Stimulated activated naive B cell treated with anti-CD40 and anti-IgM and Interleukin-4, amounts not matched to agents 10 μg/mL and 1 μg/mL and 100 μg/mL, for 72 hours (primary cell): ENCODE data around the gene PCDHGA9.
"Not testable (repeated sequence)": the region's sequence is repeated elsewhere in the genome, so short reads cannot be mapped to it uniquely, and the experiment has no call there.

Experiments used
- ATAC-seq, 2 donors: fragments of 150-1000 bp; cut with Tn5 transposase; replicated peaks; 2 replicates each; pipeline ENCODE4 v1.10.0; 2021; ENCODE audit warnings: moderate library complexity in 1 of 2
- DNase-seq: peaks from one replicate; pipeline ENCODE4 v3.0.0; 2021
- H3K27ac Mint-ChIP-seq: one replicate; pipeline ENCODE4 v1.8.0; 2022; ENCODE audit warnings: mild to moderate bottlenecking, mixed read lengths
- H3K27me3 Mint-ChIP-seq, 2 donors: one replicate each; pipeline ENCODE4 v1.8.0; 2022; ENCODE audit warnings: mixed read lengths in 2 of 2
- H3K36me3 Mint-ChIP-seq, 2 donors: one replicate each; pipeline ENCODE4 v1.8.0; 2022; ENCODE audit warnings: mixed read lengths in 2 of 2, mild to moderate bottlenecking in 1 of 2
- H3K4me1 Mint-ChIP-seq, 2 donors: one replicate each; pipeline ENCODE4 v1.8.0; 2022; ENCODE audit warnings: mixed read lengths in 2 of 2, mild to moderate bottlenecking in 1 of 2
- H3K4me3 Mint-ChIP-seq, 2 donors: one replicate each; pipeline ENCODE4 v1.8.0; 2022; ENCODE audit warnings: mild to moderate bottlenecking in 2 of 2, mixed read lengths in 2 of 2, moderate library complexity in 1 of 2
- H3K9me3 Mint-ChIP-seq, 2 donors: one replicate each; pipeline ENCODE4 v1.8.0; 2022; ENCODE audit warnings: mixed read lengths in 2 of 2, mild to moderate bottlenecking in 1 of 2

The PCDHGA9 gene

DNA sequence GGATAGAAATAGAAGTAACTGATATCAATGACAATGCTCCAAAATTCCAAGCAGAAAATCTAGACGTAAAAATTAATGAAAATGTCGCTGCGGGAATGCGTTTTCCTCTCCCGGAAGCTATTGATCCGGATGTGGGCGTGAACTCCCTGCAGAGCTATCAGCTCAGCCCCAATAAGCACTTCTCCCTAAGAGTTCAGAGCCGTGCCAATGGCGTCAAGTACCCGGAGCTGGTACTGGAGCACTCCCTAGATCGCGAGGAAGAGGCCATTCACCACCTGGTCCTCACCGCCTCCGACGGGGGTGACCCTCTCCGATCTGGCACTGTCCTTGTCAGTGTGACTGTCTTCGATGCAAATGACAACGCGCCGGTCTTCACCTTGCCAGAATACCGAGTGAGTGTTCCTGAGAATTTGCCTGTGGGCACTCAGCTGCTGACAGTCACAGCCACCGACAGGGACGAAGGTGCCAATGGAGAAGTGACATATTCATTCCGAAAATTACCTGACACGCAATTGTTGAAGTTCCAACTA, 11.0 kb downstream of the PCDHGA9 start:
- ATAC-seq (no peak), DNase-seq (no peak)
- H3K27me3 Mint-ChIP-seq, result peaks cover 63 to 74% of the 10 kb centered on the region in 2 donors
- peaks cover 17 to 27% of the 10 kb centered on the region in 2 donors for H3K9me3 Mint-ChIP-seq
- H3K4me1 Mint-ChIP-seq, result peaks cover 19 to 22% of the 10 kb centered on the region in 2 donors
- H3K4me3 Mint-ChIP-seq, result peak overlapping the region; percentile 79
- peaks cover 23 to 28% of the 10 kb centered on the region in 2 donors for H3K36me3 Mint-ChIP-seq
- peak overlapping the region; percentile 81 for H3K27ac Mint-ChIP-seq

DNA sequence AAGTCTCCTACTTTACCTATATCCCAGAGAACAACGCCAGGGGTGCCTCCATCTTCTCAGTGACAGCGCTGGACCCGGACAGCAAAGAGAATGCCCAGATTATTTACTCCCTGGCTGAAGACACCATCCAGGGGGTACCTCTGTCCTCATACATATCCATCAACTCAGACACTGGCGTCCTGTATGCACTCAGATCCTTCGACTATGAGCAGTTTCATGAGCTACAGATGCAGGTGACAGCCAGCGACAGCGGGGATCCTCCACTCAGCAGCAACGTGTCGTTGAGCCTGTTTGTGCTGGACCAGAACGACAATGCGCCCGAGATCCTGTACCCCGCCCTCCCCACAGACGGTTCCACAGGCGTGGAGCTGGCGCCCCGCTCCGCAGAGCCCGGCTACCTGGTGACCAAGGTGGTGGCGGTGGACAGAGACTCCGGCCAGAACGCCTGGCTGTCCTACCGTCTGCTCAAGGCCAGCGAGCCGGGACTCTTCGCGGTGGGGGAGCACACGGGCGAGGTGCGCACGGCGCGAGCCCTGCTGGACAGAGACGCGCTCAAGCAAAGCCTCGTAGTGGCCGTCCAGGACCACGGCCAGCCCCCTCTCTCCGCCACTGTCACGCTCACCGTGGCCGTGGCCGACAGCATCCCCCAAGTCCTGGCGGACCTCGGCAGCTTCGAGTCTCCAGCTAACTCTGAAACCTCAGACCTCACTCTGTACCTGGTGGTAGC, 12.1 kb downstream of the PCDHGA9 start:
- not testable (repeated sequence) for DNase-seq, ATAC-seq
- H3K9me3 Mint-ChIP-seq, result peaks cover 13 to 25% of the 10 kb centered on the region in 2 donors
- peaks cover 60 to 74% of the 10 kb centered on the region in 2 donors for H3K27me3 Mint-ChIP-seq
- H3K36me3 Mint-ChIP-seq, result peaks cover 21 to 29% of the 10 kb centered on the region in 2 donors
- peak overlapping the region; percentile 62 for H3K27ac Mint-ChIP-seq
- H3K4me3 Mint-ChIP-seq, result peak overlapping the region in 1 of 2 donors; percentile 17
- H3K4me1 Mint-ChIP-seq, result peaks cover 16 to 22% of the 10 kb centered on the region in 2 donors

DNA sequence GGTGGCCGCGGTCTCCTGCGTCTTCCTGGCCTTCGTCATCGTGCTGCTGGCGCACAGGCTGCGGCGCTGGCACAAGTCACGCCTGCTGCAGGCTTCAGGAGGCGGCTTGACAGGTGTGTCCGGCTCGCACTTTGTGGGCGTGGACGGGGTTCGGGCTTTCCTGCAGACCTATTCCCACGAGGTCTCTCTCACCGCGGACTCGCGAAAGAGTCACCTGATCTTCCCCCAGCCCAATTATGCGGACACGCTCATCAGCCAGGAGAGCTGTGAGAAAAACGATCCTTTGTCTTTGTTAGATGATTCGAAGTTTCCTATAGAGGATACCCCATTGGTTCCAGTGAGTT, 12.7 kb downstream of the PCDHGA9 start:
- Mint-ChIP-seq H3K4me3 (peak overlapping the region in 1 of 2 donors; percentile 25), H3K4me1 (peaks cover 16 to 22% of the 10 kb centered on the region in 2 donors), H3K27ac (peak overlapping the region; percentile 62), H3K27me3 (peaks cover 58 to 72% of the 10 kb centered on the region in 2 donors), H3K9me3 (peaks cover 10 to 25% of the 10 kb centered on the region in 2 donors), H3K36me3 (peaks cover 22 to 26% of the 10 kb centered on the region in 2 donors)
- DNase-seq, ATAC-seq: not testable (repeated sequence)

DNA sequence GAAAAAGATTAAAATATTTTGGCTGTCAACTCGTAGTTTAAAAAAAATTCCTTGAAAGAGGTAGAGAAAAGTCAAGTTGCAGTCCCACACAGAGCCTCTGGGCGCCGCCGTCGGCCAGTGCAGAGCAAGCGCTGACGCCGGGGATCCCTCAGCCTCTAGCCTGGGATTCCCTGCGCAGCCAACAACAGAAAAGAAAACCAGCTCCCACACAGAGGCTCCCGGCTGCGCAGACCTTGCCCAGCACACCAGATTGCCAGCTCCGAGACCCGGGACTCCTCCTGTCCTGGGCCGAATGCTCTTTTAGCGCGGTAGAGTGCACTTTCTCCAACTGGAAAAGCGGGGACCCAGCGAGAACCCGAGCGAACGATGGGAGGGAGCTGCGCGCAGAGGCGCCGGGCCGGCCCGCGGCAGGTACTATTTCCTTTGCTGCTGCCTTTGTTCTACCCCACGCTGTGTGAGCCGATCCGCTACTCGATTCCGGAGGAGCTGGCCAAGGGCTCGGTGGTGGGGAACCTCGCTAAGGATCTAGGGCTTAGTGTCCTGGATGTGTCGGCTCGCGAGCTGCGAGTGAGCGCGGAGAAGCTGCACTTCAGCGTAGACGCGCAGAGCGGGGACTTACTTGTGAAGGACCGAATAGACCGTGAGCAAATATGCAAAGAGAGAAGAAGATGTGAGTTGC, 15.1 kb downstream of the PCDHGA9 start, which contains the start of gene PCDHGB7:
Gene PCDHGB7, plus strand, starts transcription at position 184 of the 679 bp plus-strand sequence. Its CDS starts 183 bp downstream, at position 367.
- DNase-seq, result not testable (repeated sequence)
- peaks cover 16 to 28% of the 10 kb centered on the region in 2 donors for H3K9me3 Mint-ChIP-seq

DNA sequence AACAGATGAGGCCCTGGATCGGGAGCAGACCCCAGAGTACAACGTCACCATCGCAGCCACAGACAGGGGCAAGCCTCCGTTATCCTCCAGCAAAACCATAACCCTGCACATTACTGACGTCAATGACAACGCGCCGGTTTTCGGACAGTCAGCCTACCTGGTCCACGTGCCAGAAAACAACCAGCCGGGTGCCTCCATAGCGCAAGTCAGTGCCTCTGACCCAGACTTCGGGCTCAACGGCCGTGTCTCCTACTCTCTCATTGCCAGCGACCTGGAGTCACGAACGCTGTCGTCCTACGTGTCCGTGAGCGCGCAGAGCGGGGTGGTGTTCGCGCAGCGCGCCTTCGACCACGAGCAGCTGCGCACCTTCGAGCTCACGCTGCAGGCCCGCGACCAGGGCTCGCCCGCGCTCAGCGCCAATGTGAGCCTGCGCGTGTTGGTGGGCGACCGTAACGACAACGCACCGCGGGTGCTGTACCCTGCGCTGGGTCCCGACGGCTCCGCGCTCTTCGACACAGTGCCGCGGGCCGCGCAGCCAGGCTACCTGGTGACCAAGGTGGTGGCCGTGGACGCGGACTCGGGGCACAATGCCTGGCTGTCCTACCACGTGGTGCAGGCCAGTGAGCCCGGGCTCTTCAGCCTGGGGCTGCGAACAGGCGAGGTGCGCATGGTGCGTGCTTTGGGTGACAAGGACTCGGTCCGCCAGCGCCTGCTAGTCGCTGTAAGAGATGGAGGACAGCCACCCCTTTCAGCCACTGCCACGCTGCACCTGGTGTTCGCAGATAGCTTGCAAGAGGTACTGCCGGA, 16.7 kb downstream of the PCDHGA9 start:
- Mint-ChIP-seq H3K9me3 (peaks cover 16 to 26% of the 10 kb centered on the region in 2 donors), H3K36me3 (peaks cover 19 to 23% of the 10 kb centered on the region in 2 donors), H3K4me1 (peaks cover 9 to 18% of the 10 kb centered on the region in 2 donors), H3K4me3 (peak overlapping the region in 1 of 2 donors; percentile 25), H3K27me3 (peaks cover 63 to 79% of the 10 kb centered on the region in 2 donors), H3K27ac (peak overlapping the region; percentile 67)
- ATAC-seq (no peak), DNase-seq (no peak)

More for the DNA sequence above, 15.1 kb downstream of the PCDHGA9 start, which contains the start of gene PCDHGB7:
- Mint-ChIP-seq H3K27me3 (peaks cover 68 to 88% of the 10 kb centered on the region in 2 donors), H3K36me3 (peaks cover 23 to 24% of the 10 kb centered on the region in 2 donors), H3K4me3 (peak within 1 kb of the TSS; percentile 63 to 75), H3K27ac (peak within 1 kb of the TSS; percentile 88), H3K4me1 (peaks cover 16 to 30% of the 10 kb centered on the region in 2 donors)
- peak; percentile 55 to 75 for ATAC-seq

DNA sequence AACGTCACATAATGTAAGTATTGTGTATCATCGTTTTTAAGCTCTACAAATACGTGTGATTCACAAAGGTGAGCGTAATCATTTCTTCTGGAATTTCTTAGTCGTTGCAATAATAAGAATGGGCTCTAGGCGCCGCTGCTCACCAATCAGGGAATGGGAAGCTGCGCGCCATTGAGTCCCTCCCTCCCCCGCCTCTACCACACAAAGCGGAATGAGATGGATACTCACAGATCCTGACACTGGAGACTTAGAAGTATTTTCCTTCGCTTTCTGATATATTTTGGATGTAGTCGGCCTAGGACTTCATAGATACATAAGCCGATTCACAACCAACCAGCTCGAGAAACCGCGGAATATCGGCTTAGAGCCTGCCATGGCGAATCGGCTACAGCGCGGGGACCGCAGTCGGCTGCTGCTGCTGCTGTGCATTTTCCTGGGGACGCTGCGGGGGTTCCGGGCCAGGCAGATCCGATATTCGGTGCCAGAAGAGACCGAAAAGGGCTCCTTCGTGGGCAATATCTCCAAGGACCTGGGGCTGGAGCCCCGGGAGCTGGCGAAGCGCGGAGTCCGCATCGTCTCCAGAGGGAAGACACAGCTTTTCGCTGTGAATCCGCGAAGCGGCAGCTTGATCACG, 18.4 kb downstream of the PCDHGA9 start, which contains the start of gene PCDHGA11:
Gene PCDHGA11, plus strand, starts transcription at position 197 of the 634 bp plus-strand sequence. Its CDS starts 177 bp downstream, at position 374.
- peak within 1 kb of the TSS; percentile 83 for H3K27ac Mint-ChIP-seq
- H3K4me3 Mint-ChIP-seq, result peak within 1 kb of the TSS; percentile 75 to 76
- peaks cover 63 to 68% of the 10 kb centered on the region in 2 donors for H3K27me3 Mint-ChIP-seq
- no peak for ATAC-seq
- peaks cover 13 to 23% of the 10 kb centered on the region in 2 donors for H3K9me3 Mint-ChIP-seq
- H3K36me3 Mint-ChIP-seq, result peaks cover 13 to 18% of the 10 kb centered on the region in 2 donors
- no peak for DNase-seq
- peaks cover 6 to 18% of the 10 kb centered on the region in 2 donors for H3K4me1 Mint-ChIP-seq

DNA sequence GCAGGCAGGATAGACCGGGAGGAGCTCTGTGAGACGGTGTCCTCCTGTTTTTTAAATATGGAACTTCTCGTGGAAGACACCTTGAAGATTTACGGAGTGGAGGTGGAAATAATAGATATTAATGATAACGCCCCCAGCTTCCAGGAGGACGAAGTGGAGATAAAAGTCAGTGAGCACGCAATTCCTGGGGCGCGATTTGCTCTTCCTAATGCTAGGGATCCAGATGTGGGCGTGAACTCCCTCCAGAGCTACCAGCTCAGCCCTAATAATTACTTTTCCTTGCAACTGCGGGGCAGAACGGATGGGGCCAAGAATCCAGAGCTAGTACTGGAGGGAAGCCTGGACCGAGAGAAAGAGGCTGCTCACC, 18.9 kb downstream of the PCDHGA9 start:
- Mint-ChIP-seq H3K27ac (peak overlapping the region; percentile 83), H3K36me3 (peaks cover 13 to 18% of the 10 kb centered on the region in 2 donors), H3K27me3 (peaks cover 68% of the 10 kb centered on the region in 2 donors), H3K4me1 (peaks cover 6 to 18% of the 10 kb centered on the region in 2 donors), H3K4me3 (peak overlapping the region; percentile 75 to 76), H3K9me3 (peaks cover 13 to 23% of the 10 kb centered on the region in 2 donors)
- ATAC-seq, result no peak
- no peak for DNase-seq

DNA sequence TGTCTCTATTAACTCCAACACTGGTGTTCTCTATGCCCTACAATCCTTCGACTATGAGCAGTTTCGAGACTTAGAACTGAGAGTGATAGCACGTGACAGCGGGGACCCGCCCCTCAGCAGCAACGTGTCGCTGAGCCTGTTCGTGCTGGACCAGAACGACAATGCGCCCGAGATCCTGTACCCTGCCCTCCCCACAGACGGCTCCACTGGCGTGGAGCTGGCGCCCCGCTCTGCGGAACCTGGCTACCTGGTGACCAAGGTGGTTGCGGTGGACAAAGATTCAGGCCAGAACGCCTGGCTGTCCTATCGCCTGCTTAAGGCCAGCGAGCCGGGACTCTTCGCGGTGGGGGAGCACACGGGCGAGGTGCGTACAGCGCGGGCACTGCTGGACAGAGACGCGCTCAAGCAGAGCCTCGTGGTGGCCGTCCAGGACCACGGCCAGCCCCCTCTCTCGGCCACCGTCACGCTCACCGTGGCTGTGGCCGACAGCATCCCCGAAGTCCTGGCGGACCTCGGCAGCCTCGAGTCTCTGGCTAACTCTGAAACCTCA, 20.2 kb downstream of the PCDHGA9 start:
- ATAC-seq (no peak), DNase-seq (no peak)
- H3K9me3 Mint-ChIP-seq, result peaks cover 11 to 22% of the 10 kb centered on the region in 2 donors
- H3K4me3 Mint-ChIP-seq, result peak overlapping the region in 1 of 2 donors; percentile 25
- no peak overlapping the region for H3K27ac Mint-ChIP-seq
- peaks cover 68 to 73% of the 10 kb centered on the region in 2 donors for H3K27me3 Mint-ChIP-seq
- peaks cover 3 to 12% of the 10 kb centered on the region in 2 donors for H3K4me1 Mint-ChIP-seq
- H3K36me3 Mint-ChIP-seq, result peaks cover 13 to 18% of the 10 kb centered on the region in 2 donors

DNA sequence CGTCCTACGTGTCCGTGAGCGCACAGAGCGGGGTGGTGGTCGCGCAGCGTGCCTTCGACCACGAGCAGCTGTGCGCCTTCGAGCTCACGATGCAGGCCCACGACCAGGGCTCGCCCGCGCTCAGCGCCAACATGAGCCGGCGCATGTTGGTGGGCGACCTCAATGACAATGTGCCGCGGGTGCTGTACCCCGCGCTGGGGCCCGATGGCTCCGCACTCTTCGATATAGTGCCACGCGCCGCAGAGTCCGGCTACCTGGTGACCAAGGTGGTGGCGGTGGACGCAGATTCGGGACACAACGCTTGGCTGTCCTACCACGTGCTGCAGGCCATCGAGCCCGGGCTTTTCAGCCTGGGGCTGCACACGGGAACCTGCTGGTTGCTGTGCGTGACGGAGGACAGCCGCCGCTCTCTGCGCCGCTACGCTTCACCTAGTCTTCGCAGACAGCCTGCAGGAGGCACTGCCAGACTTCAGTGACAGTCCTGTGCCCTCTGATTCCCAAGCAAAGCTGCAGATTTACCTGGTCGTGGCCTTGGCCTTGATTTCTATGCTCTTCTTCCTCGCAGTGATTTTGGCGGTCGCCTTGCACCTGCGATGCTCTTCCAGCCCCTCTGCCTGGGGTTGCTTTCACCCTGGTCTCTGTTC, 25.3 kb downstream of the PCDHGA9 start:
- H3K27ac Mint-ChIP-seq, result no peak overlapping the region
- no peak overlapping the region for H3K4me3 Mint-ChIP-seq
- ATAC-seq (no peak), DNase-seq (no peak)
- H3K4me1 Mint-ChIP-seq, result peaks cover 14 to 22% of the 10 kb centered on the region in 2 donors
- H3K36me3 Mint-ChIP-seq, result peaks cover 6 to 29% of the 10 kb centered on the region in 2 donors
- peaks cover 61 to 65% of the 10 kb centered on the region in 2 donors for H3K27me3 Mint-ChIP-seq
- H3K9me3 Mint-ChIP-seq, result peaks cover 15 to 17% of the 10 kb centered on the region in 2 donors

DNA sequence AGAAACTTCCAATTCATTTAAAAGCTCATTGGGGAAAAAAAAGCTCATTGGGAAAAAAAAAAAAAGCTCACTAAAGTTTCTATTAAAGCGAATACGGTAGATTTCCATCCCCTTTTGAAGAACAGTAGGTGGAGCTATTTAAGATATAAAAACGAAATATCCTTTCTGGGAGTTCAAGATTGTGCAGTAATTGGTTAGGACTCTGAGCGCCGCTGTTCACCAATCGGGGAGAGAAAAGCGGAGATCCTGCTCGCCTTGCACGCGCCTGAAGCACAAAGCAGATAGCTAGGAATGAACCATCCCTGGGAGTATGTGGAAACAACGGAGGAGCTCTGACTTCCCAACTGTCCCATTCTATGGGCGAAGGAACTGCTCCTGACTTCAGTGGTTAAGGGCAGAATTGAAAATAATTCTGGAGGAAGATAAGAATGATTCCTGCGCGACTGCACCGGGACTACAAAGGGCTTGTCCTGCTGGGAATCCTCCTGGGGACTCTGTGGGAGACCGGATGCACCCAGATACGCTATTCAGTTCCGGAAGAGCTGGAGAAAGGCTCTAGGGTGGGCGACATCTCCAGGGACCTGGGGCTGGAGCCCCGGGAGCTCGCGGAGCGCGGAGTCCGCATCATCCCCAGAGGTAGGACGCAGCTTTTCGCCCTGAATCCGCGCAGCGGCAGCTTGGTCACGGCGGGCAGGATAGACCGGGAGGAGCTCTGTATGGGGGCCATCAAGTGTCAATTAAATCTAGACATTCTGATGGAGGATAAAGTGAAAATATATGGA, 27.9 kb downstream of the PCDHGA9 start, which contains the start of gene PCDHGA12:
Gene PCDHGA12, plus strand, starts transcription at position 176 of the 782 bp plus-strand sequence. Its CDS starts 253 bp downstream, at position 429.
- peak; percentile 38 for DNase-seq

DNA sequence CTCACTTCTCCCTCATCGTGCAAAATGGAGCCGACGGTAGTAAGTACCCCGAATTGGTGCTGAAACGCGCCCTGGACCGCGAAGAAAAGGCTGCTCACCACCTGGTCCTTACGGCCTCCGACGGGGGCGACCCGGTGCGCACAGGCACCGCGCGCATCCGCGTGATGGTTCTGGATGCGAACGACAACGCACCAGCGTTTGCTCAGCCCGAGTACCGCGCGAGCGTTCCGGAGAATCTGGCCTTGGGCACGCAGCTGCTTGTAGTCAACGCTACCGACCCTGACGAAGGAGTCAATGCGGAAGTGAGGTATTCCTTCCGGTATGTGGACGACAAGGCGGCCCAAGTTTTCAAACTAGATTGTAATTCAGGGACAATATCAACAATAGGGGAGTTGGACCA, 28.7 kb downstream of the PCDHGA9 start:
- H3K4me3 Mint-ChIP-seq, result peak overlapping the region; percentile 64 to 82
- peaks cover 9 to 32% of the 10 kb centered on the region in 2 donors for H3K36me3 Mint-ChIP-seq
- ATAC-seq, result peak; percentile 25 to 69

More for the DNA sequence above, 27.9 kb downstream of the PCDHGA9 start, which contains the start of gene PCDHGA12:
- Mint-ChIP-seq H3K4me3 (peak within 1 kb of the TSS; percentile 64 to 82), H3K36me3 (peaks cover 9 to 32% of the 10 kb centered on the region in 2 donors), H3K4me1 (peaks cover 14 to 22% of the 10 kb centered on the region in 2 donors), H3K27ac (peak within 1 kb of the TSS; percentile 89), H3K9me3 (peaks cover 20 to 24% of the 10 kb centered on the region in 2 donors), H3K27me3 (peaks cover 60 to 78% of the 10 kb centered on the region in 2 donors)
- peak; percentile 42 to 82 for ATAC-seq

More for the DNA sequence above, 28.7 kb downstream of the PCDHGA9 start:
- H3K27ac Mint-ChIP-seq, result peak overlapping the region; percentile 76
- H3K9me3 Mint-ChIP-seq, result peaks cover 20 to 24% of the 10 kb centered on the region in 2 donors
- peaks cover 55 to 73% of the 10 kb centered on the region in 2 donors for H3K27me3 Mint-ChIP-seq
- H3K4me1 Mint-ChIP-seq, result peaks cover 14 to 22% of the 10 kb centered on the region in 2 donors
- no peak for DNase-seq
